ENCODE results near the gene INTS6.

- TF ChIP-seq CTCF (conservative IDR thresholded peaks at IDR 0.05; ENCODE audit: low read depth, low read length): no peak
- TF ChIP-seq EZH2phosphoT487 (IDR thresholded peaks at IDR 0.05; ENCODE audit: borderline replicate concordance, low read length): no peak
Measured at GRCh38 chr13:51451467-51452360, 1.1 kb downstream of the INTS6 start.

Measured in PC-3 (cell line).